ENCODE results near the gene KDM1A. TPM values are rescaled to one million over a fixed set of nuclear protein-coding genes. Genes with fewer than 3 reads are reported as not detected.

Gene KDM1A
- polyA plus RNA-seq, 1 donor, result 84.0 TPM

GRCh38 chr1:23085696-23086095, 66.4 kb downstream of the KDM1A start:
- no peak for DNase-seq
- H3K4me3 ChIP-seq (ENCODE audit: low read length), result no peak overlapping the region
- WGBS (ENCODE audit: insufficient coverage, low lambda C conversion rate), result no CpG with 5 or more reads among the region's 3 CpGs
- no peaks in the 10 kb centered on the region for H3K27me3 ChIP-seq (ENCODE audit: control insufficient read depth, insufficient read depth, low read length)
- H3K27ac ChIP-seq (ENCODE audit: low read length), result no peak overlapping the region
- H3K4me1 ChIP-seq (ENCODE audit: control insufficient read depth, insufficient read depth, low read length), result no peaks in the 10 kb centered on the region
- peaks cover 92% of the 10 kb centered on the region for H3K36me3 ChIP-seq (ENCODE audit: control insufficient read depth, insufficient read depth, low read length)
- no peaks in the 10 kb centered on the region for H3K9me3 ChIP-seq (ENCODE audit: control insufficient read depth, low read depth, low read length)

GRCh38 chr1:23088027-23088426, 68.8 kb downstream of the KDM1A start:
- no peaks in the 10 kb centered on the region for H3K4me1 ChIP-seq (ENCODE audit: control insufficient read depth, insufficient read depth, low read length)
- H3K9me3 ChIP-seq (ENCODE audit: control insufficient read depth, low read depth, low read length), result no peaks in the 10 kb centered on the region
- no peak overlapping the region for H3K27ac ChIP-seq (ENCODE audit: low read length)
- H3K4me3 ChIP-seq (ENCODE audit: low read length), result no peak overlapping the region
- DNase-seq, result no peak
- peaks cover 92% of the 10 kb centered on the region for H3K36me3 ChIP-seq (ENCODE audit: control insufficient read depth, insufficient read depth, low read length)
- WGBS (ENCODE audit: insufficient coverage, low lambda C conversion rate), result no CpG with 5 or more reads among the region's 2 CpGs
- no peaks in the 10 kb centered on the region for H3K27me3 ChIP-seq (ENCODE audit: control insufficient read depth, insufficient read depth, low read length)

- no peaks in the 10 kb centered on the region for H3K9me3 ChIP-seq (ENCODE audit: control insufficient read depth, low read depth, low read length)
- H3K27ac ChIP-seq (ENCODE audit: low read length), result no peak overlapping the region
- peaks cover 86% of the 10 kb centered on the region for H3K36me3 ChIP-seq (ENCODE audit: control insufficient read depth, insufficient read depth, low read length)
- H3K4me1 ChIP-seq (ENCODE audit: control insufficient read depth, insufficient read depth, low read length), result no peaks in the 10 kb centered on the region
- no peaks in the 10 kb centered on the region for H3K27me3 ChIP-seq (ENCODE audit: control insufficient read depth, insufficient read depth, low read length)
- WGBS (ENCODE audit: insufficient coverage, low lambda C conversion rate), result 100% methylated on average over 1 of the region's 1 CpG
- H3K4me3 ChIP-seq (ENCODE audit: low read length), result no peak overlapping the region
- DNase-seq, result no peak
These were observed 70.8 kb downstream of the KDM1A start for GRCh38 chr1:23090056-23090455.

- Histone ChIP-seq H3K4me1 (ENCODE audit: control insufficient read depth, insufficient read depth, low read length) (no peaks in the 10 kb centered on the region), H3K9me3 (ENCODE audit: control insufficient read depth, low read depth, low read length) (no peaks in the 10 kb centered on the region), H3K4me3 (ENCODE audit: low read length) (no peak overlapping the region), H3K27ac (ENCODE audit: low read length) (no peak overlapping the region), H3K36me3 (ENCODE audit: control insufficient read depth, insufficient read depth, low read length) (peaks cover 72% of the 10 kb centered on the region), H3K27me3 (ENCODE audit: control insufficient read depth, insufficient read depth, low read length) (no peaks in the 10 kb centered on the region)
- no CpG with 5 or more reads among the region's 7 CpGs for WGBS (ENCODE audit: insufficient coverage, low lambda C conversion rate)
- DNase-seq, result no peak
These were observed 72.3 kb downstream of the KDM1A start for GRCh38 chr1:23091545-23091944.

- H3K36me3 ChIP-seq (ENCODE audit: control insufficient read depth, insufficient read depth, low read length), result peaks cover 67% of the 10 kb centered on the region
- no peaks in the 10 kb centered on the region for H3K27me3 ChIP-seq (ENCODE audit: control insufficient read depth, insufficient read depth, low read length)
- H3K4me1 ChIP-seq (ENCODE audit: control insufficient read depth, insufficient read depth, low read length), result no peaks in the 10 kb centered on the region
- DNase-seq, result no peak
- WGBS (ENCODE audit: insufficient coverage, low lambda C conversion rate), result no CpG with 5 or more reads among the region's 12 CpGs
- H3K27ac ChIP-seq (ENCODE audit: low read length), result no peak overlapping the region
- no peaks in the 10 kb centered on the region for H3K9me3 ChIP-seq (ENCODE audit: control insufficient read depth, low read depth, low read length)
- no peak overlapping the region for H3K4me3 ChIP-seq (ENCODE audit: low read length)
These were observed 73.2 kb downstream of the KDM1A start for GRCh38 chr1:23092447-23092846.

DNA sequence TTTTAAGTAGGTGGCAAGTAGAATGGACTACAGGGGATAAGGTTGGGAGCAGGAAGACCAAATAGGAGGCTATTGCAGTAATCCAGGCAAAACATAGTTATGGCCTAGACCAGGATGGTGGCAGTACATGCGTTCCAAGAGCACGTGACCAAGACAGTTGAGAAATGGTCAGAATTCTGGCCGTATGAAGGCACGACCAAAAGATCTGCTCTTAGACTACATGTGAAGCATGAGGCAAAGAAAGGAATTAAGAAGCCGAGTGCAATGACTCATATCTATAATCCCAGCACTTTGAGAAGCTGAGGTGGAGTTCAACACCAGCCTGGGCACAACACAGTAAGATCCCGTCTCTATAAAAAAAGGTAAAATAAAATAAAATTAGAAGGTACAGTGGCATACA, 78.0 kb downstream of the KDM1A start:
- DNase-seq, result no peak
- H3K36me3 ChIP-seq (ENCODE audit: control insufficient read depth, insufficient read depth, low read length), result peaks cover 26% of the 10 kb centered on the region
- H3K4me3 ChIP-seq (ENCODE audit: low read length), result no peak overlapping the region
- WGBS (ENCODE audit: insufficient coverage, low lambda C conversion rate), result 100% methylated on average over 1 of the region's 6 CpGs
- H3K9me3 ChIP-seq (ENCODE audit: control insufficient read depth, low read depth, low read length), result no peaks in the 10 kb centered on the region
- H3K27ac ChIP-seq (ENCODE audit: low read length), result no peak overlapping the region
- no peaks in the 10 kb centered on the region for H3K27me3 ChIP-seq (ENCODE audit: control insufficient read depth, insufficient read depth, low read length)
- H3K4me1 ChIP-seq (ENCODE audit: control insufficient read depth, insufficient read depth, low read length), result no peaks in the 10 kb centered on the region

DNA sequence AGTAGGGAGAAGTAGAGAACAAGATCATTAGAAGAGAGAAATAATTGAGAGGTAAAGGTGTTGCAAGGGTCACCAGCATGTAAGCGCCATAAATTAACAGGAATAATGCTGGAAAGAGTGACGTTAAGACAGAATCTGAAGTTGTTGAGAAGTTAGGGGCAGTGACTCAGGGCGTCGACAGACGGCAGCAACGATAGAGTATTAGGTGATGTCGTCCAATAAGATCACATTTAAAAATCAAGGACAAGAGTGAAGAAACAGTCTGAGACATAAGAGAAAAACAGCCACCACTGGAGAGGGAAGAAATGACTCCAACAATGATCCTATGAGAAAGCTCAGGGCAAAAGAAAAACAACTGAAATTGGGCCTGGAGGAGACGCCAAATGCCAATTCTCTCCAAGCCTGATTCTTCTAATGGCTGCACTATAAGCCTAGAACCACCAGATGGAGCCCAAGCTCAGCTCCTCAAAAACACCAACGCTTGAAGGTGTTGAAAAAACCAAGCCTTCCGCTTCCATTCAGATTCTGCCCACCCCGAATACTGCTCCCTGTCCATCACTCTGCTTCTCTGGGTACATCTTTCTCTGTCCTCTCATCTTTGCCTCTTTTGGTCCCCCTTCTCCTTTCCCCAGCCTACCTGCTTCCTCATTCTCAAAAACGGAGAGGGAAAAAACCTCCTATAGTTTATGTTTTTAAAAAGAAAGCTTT, 79.3 kb downstream of the KDM1A start:
- no peaks in the 10 kb centered on the region for H3K9me3 ChIP-seq (ENCODE audit: control insufficient read depth, low read depth, low read length)
- H3K27me3 ChIP-seq (ENCODE audit: control insufficient read depth, insufficient read depth, low read length), result no peaks in the 10 kb centered on the region
- no peak overlapping the region for H3K4me3 ChIP-seq (ENCODE audit: low read length)
- no peaks in the 10 kb centered on the region for H3K4me1 ChIP-seq (ENCODE audit: control insufficient read depth, insufficient read depth, low read length)
- H3K27ac ChIP-seq (ENCODE audit: low read length), result no peak overlapping the region
- 78% methylated on average over 9 of the region's 12 CpGs for whole genome bisulfite sequencing (ENCODE audit: insufficient coverage, low lambda C conversion rate)
- H3K36me3 ChIP-seq (ENCODE audit: control insufficient read depth, insufficient read depth, low read length), result peaks cover 14% of the 10 kb centered on the region
- DNase-seq, result peak; percentile 49 to 53

GRCh38 chr1:23099171-23099536, 79.9 kb downstream of the KDM1A start:
- no peak overlapping the region for H3K4me3 ChIP-seq (ENCODE audit: low read length)
- peaks cover 8% of the 10 kb centered on the region for H3K36me3 ChIP-seq (ENCODE audit: control insufficient read depth, insufficient read depth, low read length)
- H3K27me3 ChIP-seq (ENCODE audit: control insufficient read depth, insufficient read depth, low read length), result no peaks in the 10 kb centered on the region
- H3K9me3 ChIP-seq (ENCODE audit: control insufficient read depth, low read depth, low read length), result no peaks in the 10 kb centered on the region
- WGBS (ENCODE audit: insufficient coverage, low lambda C conversion rate), result 100% methylated on average over 1 of the region's 1 CpG
- H3K4me1 ChIP-seq (ENCODE audit: control insufficient read depth, insufficient read depth, low read length), result no peaks in the 10 kb centered on the region
- no peak overlapping the region for H3K27ac ChIP-seq (ENCODE audit: low read length)
- DNase-seq, result no peak

DNA sequence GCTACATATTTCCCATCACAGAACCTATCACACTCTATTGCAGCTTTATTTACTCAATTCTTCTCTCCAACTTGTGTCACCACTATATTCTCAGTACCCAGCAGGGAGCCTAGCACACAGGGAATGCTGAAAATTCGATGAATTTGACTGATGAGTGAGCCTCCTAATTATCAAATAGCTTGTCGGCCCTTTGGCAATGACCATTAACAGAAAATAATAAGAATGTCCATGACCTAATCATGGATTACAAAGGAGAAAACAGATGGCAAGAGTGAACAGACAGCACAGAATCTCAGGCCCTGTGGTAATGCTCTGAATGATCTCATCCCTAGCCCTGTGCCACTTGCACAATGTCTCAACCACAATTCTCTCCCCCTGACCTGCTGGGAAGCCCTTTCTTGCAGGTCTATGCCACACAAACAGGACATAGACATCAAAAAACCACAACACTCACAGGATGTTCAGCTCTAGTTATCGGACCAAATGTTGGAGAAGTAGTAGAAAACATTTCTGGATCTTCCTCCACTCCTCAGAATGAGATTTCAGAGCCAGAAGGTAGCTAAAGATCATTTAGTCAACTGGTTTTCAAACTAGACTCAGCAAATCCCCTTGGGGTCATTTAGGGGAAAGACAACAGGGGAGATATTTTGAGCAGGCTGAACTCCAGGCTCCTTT, 80.9 kb downstream of the KDM1A start:
- peaks cover 10% of the 10 kb centered on the region for H3K36me3 ChIP-seq (ENCODE audit: control insufficient read depth, insufficient read depth, low read length)
- no peak overlapping the region for H3K4me3 ChIP-seq (ENCODE audit: low read length)
- no peaks in the 10 kb centered on the region for H3K27me3 ChIP-seq (ENCODE audit: control insufficient read depth, insufficient read depth, low read length)
- WGBS (ENCODE audit: insufficient coverage, low lambda C conversion rate), result no CpG with 5 or more reads among the region's 3 CpGs
- H3K27ac ChIP-seq (ENCODE audit: low read length), result no peak overlapping the region
- DNase-seq, result peak; percentile 13 to 28
- no peaks in the 10 kb centered on the region for H3K4me1 ChIP-seq (ENCODE audit: control insufficient read depth, insufficient read depth, low read length)
- H3K9me3 ChIP-seq (ENCODE audit: control insufficient read depth, low read depth, low read length), result no peaks in the 10 kb centered on the region

- 100% methylated on average over 2 of the region's 3 CpGs for WGBS (ENCODE audit: insufficient coverage, low lambda C conversion rate)
- H3K9me3 ChIP-seq (ENCODE audit: control insufficient read depth, low read depth, low read length), result no peaks in the 10 kb centered on the region
- H3K36me3 ChIP-seq (ENCODE audit: control insufficient read depth, insufficient read depth, low read length), result peaks cover 14% of the 10 kb centered on the region
- H3K27ac ChIP-seq (ENCODE audit: low read length), result no peak overlapping the region
- no peaks in the 10 kb centered on the region for H3K27me3 ChIP-seq (ENCODE audit: control insufficient read depth, insufficient read depth, low read length)
- DNase-seq, result no peak
- no peaks in the 10 kb centered on the region for H3K4me1 ChIP-seq (ENCODE audit: control insufficient read depth, insufficient read depth, low read length)
- H3K4me3 ChIP-seq (ENCODE audit: low read length), result no peak overlapping the region
These were observed 82.0 kb downstream of the KDM1A start for GRCh38 chr1:23101101-23101827.
